Measurements from ENCODE around the gene MMS22L. TPM values are rescaled to one million over a fixed set of nuclear protein-coding genes. Genes with fewer than 3 reads are reported as not detected.

The MMS22L gene
- total and polyA plus RNA-seq, 2 of the 4 experiments (the other 2 are of a cell fraction) = 6.1 to 18.6 TPM

DNA sequence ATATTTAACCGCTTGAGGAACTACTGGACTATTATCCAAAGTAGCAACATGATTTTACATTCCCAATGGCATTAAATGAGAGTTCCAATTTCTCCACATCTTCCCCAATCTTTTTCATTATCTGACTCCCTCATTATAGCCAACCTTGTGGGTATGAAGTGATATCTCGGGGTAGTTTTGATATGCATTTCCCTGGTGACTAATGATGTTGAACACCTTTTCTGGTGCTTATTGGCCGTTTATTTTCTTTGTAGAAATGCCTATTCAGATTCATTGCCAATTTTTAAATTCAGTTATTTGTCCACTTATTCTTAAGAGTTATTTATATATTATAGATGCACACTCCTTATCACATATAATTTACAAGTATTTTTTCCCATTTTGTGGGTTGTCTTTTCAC, 129.0 kb downstream of the MMS22L start:
- no peaks in the 10 kb centered on the region for H3K9me1 ChIP-seq (ENCODE audit: insufficient read depth, low read length)
- no peak overlapping the region for H3K56ac ChIP-seq (ENCODE audit: extremely low read depth, insufficient read depth, low read length)
- no peak overlapping the region for H3K27ac ChIP-seq (ENCODE audit: insufficient read depth, low read length)
- no peak overlapping the region for H2BK5ac ChIP-seq (ENCODE audit: low read depth, low read length, poor library complexity, severe bottlenecking)
- TF ChIP-seq RCOR1 (IDR thresholded peaks at IDR 0.05; ENCODE audit: insufficient replicate concordance, low read length) (no peak), BHLHE40 (IDR thresholded peaks at IDR 0.05; ENCODE audit: low read depth, low read length) (no peak), MXI1 (IDR thresholded peaks at IDR 0.05; ENCODE audit: borderline replicate concordance, low read depth, low read length) (no peak), SMC3 (IDR thresholded peaks at IDR 0.05; ENCODE audit: low read depth, low read length) (no peak), CHD1 (IDR thresholded peaks at IDR 0.05; ENCODE audit: low read depth, low read length) (no peak)
- no CpG with 5 or more reads among the region's 3 CpGs for WGBS, 2 experiments (ENCODE audit: extremely low coverage in 2 of 2, insufficient read length in 1 of 2)
- no peak overlapping the region for H2BK120ac ChIP-seq (ENCODE audit: low read depth, low read length)
- no peak overlapping the region for H3K23ac ChIP-seq (ENCODE audit: low read depth, low read length)
- H3K18ac ChIP-seq (ENCODE audit: low read depth, low read length) = no peak overlapping the region
- DNase-seq (no peak), ATAC-seq (ENCODE audit: low read depth) (no peak)
- BruUV-seq (replicated peaks) = no TSS peak
- no peak overlapping the region for H3K4me2 ChIP-seq (ENCODE audit: low read depth, low read length)
- intact Hi-C loops (cut with micrococcal nuclease) = no loop called here
- POLR2A ChIA-PET (ENCODE audit: unreplicated experiment) = no interaction called here
- H3K79me1 ChIP-seq (ENCODE audit: low read depth in 1 of 2, low read length in 2 of 2) = no peaks in the 10 kb centered on the region
- CTCF ChIA-PET = no interaction called here
- in situ Hi-C loops (cut with MboI; ENCODE audit: low sequenced_read_pairs) = no loop called here
- H4K5ac ChIP-seq (ENCODE audit: low read depth, low read length) = no peak overlapping the region
- no peak overlapping the region for H2BK15ac ChIP-seq (ENCODE audit: low read depth, low read length)
- H4K20me1 ChIP-seq (ENCODE audit: insufficient read depth, low read length) = no peaks in the 10 kb centered on the region
- no peak overlapping the region for H2BK20ac ChIP-seq (ENCODE audit: low read depth, low read length)
- H2AK9ac ChIP-seq (replicated peaks; ENCODE audit: low read depth, low read length, poor library complexity) = no peak overlapping the region
- H3K9ac ChIP-seq (ENCODE audit: low read depth, low read length) = no peak overlapping the region
- H4K8ac ChIP-seq (ENCODE audit: low read depth in 2 of 2, low read length in 2 of 2) = no peak overlapping the region
- no peaks in the 10 kb centered on the region; the same call in 1 of the 2 replicates for H3K36me3 ChIP-seq (ENCODE audit: control insufficient read depth, insufficient read depth, low read length)
- no peaks in the 10 kb centered on the region for H3K9me3 ChIP-seq (ENCODE audit: control insufficient read depth, insufficient read depth, low read length)
- H2AFZ ChIP-seq (replicated peaks; ENCODE audit: low read length, poor library complexity) = no peak overlapping the region
- H2AK5ac ChIP-seq (ENCODE audit: low read depth, low read length) = no peak overlapping the region
- no peaks in the 10 kb centered on the region for H3K27me3 ChIP-seq (ENCODE audit: control insufficient read depth, insufficient read depth, low read length)
- no peaks in the 10 kb centered on the region for H3K4me1 ChIP-seq (ENCODE audit: control insufficient read depth, insufficient read depth, low read length)
- H3K14ac ChIP-seq (replicated peaks; ENCODE audit: low read depth, low read length) = no peak overlapping the region
- H3K4me3 ChIP-seq (ENCODE audit: insufficient read depth, low read depth, low read length) = no peak overlapping the region
- dilution Hi-C loops (cut with HindIII; ENCODE audit: low sequenced_read_pairs, unreplicated experiment) = no loop called here
- no peak overlapping the region for H4K91ac ChIP-seq (ENCODE audit: insufficient read depth, low read depth, low read length)
- H3K4ac ChIP-seq (ENCODE audit: low read depth, low read length) = no peak overlapping the region
